Endothelial cell (in vitro differentiated cells): Measurements from ENCODE around the gene REEP3. TPM values are rescaled to one million over a fixed set of nuclear protein-coding genes. Genes with fewer than 3 reads are reported as not detected.
A peak's percentile ranks its signal among the peaks of the same experiment; 100 is the strongest.

Experiments used
- DNase-seq: peaks from one replicate; pipeline ENCODE4 v3.0.0; 2021; ENCODE audit warnings: low spot score
- H3K27ac Mint-ChIP-seq: one replicate; pipeline ENCODE4 v1.8.0; 2021; ENCODE audit warnings: mixed read lengths, inconsistent platforms; ENCODE audit not compliant: unreplicated experiment
- H3K27me3 Mint-ChIP-seq: one replicate; pipeline ENCODE4 v1.8.0; 2021; ENCODE audit warnings: mild to moderate bottlenecking, moderate library complexity, mixed read lengths, inconsistent platforms; ENCODE audit not compliant: unreplicated experiment
- H3K36me3 Mint-ChIP-seq: one replicate; pipeline ENCODE4 v1.8.0; 2021; ENCODE audit warnings: mild to moderate bottlenecking, low read depth, mixed read lengths, inconsistent platforms; ENCODE audit not compliant: unreplicated experiment
- H3K4me1 Mint-ChIP-seq: one replicate; pipeline ENCODE4 v1.8.0; 2021; ENCODE audit warnings: mild to moderate bottlenecking, mixed read lengths, inconsistent platforms; ENCODE audit not compliant: unreplicated experiment
- H3K4me3 Mint-ChIP-seq: one replicate; pipeline ENCODE4 v1.8.0; 2021; ENCODE audit warnings: mild to moderate bottlenecking, mixed read lengths, inconsistent platforms; ENCODE audit not compliant: unreplicated experiment
- H3K9me3 Mint-ChIP-seq: one replicate; pipeline ENCODE4 v1.8.0; 2021; ENCODE audit warnings: mixed read lengths, inconsistent platforms; ENCODE audit not compliant: unreplicated experiment
- total RNA-seq: library from RNA; stranded (reverse); fragmentation: NEBNext Ultra II Directional; extraction: Animal tissue kit (Norgen Biotek cat#: 25700); gene quantifications from one replicate; pipeline ENCODE4 v1.2.1, GENCODE V29; 2021; ENCODE audit not compliant: unreplicated experiment
- TF ChIP-seq, protein P1 (sequence below): fragments of 200-600 bp; sonication (generic); IDR thresholded peaks from one replicate; pipeline ENCODE4 v1.5.0; 2021; ENCODE audit warnings: antibody characterized with exemption; ENCODE audit not compliant: unreplicated experiment

Gene REEP3
- total RNA-seq, 1 donor from 2014 or later = 26.1 TPM

DNA sequence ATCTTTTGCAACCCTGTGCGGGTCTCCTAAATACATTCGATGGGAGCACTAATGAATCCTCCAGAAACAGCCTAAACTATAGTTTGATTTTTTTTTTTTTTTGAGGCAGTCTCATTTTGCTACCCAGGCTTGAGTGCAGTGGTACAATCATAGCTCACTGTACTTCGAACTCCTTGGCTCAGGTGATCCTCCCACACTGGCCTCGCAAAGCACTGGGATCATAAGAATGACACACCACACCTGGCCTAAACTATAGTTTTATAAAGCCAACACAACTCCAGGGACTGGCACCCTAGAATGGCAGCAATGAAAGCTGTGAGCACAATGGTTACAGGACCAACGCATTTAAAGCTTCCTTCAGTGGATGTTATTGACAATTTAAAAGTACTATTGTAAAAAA lies 41.0 kb upstream of the REEP3 start:
- no peak for DNase-seq
- TF ChIP-seq, protein P1, sequence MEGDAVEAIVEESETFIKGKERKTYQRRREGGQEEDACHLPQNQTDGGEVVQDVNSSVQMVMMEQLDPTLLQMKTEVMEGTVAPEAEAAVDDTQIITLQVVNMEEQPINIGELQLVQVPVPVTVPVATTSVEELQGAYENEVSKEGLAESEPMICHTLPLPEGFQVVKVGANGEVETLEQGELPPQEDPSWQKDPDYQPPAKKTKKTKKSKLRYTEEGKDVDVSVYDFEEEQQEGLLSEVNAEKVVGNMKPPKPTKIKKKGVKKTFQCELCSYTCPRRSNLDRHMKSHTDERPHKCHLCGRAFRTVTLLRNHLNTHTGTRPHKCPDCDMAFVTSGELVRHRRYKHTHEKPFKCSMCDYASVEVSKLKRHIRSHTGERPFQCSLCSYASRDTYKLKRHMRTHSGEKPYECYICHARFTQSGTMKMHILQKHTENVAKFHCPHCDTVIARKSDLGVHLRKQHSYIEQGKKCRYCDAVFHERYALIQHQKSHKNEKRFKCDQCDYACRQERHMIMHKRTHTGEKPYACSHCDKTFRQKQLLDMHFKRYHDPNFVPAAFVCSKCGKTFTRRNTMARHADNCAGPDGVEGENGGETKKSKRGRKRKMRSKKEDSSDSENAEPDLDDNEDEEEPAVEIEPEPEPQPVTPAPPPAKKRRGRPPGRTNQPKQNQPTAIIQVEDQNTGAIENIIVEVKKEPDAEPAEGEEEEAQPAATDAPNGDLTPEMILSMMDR = no peak
- Mint-ChIP-seq H3K27ac (no peak overlapping the region), H3K4me3 (no peak overlapping the region), H3K27me3 (no peaks in the 10 kb centered on the region), H3K36me3 (no peaks in the 10 kb centered on the region), H3K9me3 (no peaks in the 10 kb centered on the region), H3K4me1 (peaks cover 17% of the 10 kb centered on the region)

DNA sequence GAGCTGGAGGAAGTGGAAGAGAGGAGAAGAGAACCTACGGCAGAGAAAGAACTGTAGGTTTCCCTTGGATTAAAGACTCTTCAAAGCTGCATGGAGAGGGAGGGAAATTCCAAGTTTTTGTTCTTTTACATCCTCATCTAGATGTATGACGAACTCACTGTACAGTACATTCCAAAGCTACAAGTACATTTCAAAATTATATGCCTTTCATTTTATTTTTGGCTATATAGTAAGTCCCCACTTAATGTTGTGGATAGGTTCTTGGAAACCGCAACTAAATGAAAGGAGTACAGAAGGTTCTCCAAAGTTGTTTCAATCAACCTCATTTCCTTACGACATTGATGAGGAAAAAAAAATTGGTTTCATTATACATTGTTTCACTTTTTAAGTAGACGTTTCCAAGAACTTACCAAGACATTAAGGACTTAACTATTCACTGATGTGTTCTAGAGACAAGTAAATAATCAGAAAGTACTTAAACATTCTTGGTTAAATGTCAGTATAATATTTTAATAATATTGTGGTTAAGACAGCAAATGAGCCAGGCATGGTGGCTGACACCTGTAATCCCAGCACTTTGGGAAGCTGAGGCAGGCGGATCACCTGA lies 39.3 kb upstream of the REEP3 start:
- TF ChIP-seq, protein P1 = no peak
- Mint-ChIP-seq H3K36me3 (no peaks in the 10 kb centered on the region), H3K27me3 (no peaks in the 10 kb centered on the region), H3K4me3 (no peak overlapping the region), H3K4me1 (peaks cover 14% of the 10 kb centered on the region), H3K9me3 (no peaks in the 10 kb centered on the region), H3K27ac (peak overlapping the region; percentile 84)
- DNase-seq = no peak

DNA sequence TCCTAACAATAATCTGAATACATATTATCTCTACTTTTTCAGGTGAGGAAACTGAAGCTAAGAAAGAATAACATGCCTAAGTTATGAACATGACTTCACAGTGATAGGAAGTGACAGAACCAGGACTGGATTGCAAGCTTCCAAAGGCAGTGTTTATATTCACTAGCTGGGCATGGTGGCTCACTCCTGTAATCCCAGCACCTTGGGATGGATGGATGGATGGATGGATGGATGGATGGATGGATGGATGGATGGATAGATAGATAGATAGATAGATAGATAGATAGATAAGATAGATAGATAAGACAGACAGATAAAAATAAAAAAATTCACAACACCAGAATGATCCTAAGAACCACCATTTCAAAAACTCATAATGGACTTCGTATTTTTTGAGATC lies 37.2 kb upstream of the REEP3 start:
- no peak overlapping the region for H3K27ac Mint-ChIP-seq

DNA sequence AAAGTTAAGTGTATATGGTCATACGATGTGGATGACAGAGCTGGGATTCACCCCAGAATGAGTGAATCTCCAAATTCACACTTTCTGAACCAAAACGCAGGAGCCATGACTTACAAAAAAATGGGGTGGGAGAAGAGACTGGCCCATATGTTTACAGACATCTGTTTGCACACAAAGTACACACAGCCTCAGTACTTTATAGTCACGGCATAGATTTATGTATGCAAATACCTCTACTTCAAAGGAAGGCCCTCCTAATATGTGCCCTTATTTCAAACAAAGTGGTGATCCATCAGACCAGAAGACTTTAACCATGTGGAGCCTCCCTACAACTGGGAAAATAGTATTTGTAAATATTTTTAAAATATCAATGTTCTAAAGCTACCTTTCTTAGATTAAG lies 33.2 kb upstream of the REEP3 start:
- H3K9me3 Mint-ChIP-seq = no peaks in the 10 kb centered on the region
- H3K4me3 Mint-ChIP-seq = no peak overlapping the region
- TF ChIP-seq, protein P1 = no peak
- H3K36me3 Mint-ChIP-seq = no peaks in the 10 kb centered on the region
- H3K4me1 Mint-ChIP-seq = peaks cover 7% of the 10 kb centered on the region
- DNase-seq = no peak
- H3K27me3 Mint-ChIP-seq = no peaks in the 10 kb centered on the region
- H3K27ac Mint-ChIP-seq = no peak overlapping the region

More for the DNA sequence above, 37.2 kb upstream of the REEP3 start:
- no peak for DNase-seq
- H3K4me1 Mint-ChIP-seq = peaks cover 8% of the 10 kb centered on the region
- TF ChIP-seq, protein P1 = no peak
- no peaks in the 10 kb centered on the region for H3K27me3 Mint-ChIP-seq
- H3K4me3 Mint-ChIP-seq = no peak overlapping the region
- no peaks in the 10 kb centered on the region for H3K36me3 Mint-ChIP-seq
- H3K9me3 Mint-ChIP-seq = no peaks in the 10 kb centered on the region

DNA sequence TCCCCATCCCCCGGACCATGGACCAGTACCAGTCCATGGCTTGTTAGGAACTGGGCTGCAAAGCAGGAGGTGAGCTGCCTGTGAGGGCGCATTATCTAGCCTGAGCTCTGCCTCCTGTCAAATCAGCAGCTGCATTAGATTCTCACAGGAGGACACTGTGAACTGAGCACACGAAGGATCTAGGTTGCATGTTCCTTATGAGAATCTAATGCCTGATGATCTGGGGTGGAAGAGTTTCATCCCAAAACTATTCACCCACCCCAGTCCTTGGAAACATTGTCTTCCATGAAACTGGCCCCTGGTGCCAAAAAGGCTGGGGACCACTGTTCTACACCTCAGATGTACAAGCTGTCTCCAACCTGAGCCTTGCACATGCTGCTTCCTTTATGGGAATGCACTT lies 31.4 kb upstream of the REEP3 start:
- H3K27ac Mint-ChIP-seq = no peak overlapping the region
- TF ChIP-seq, protein P1 = no peak
- H3K36me3 Mint-ChIP-seq = no peaks in the 10 kb centered on the region
- no peaks in the 10 kb centered on the region for H3K9me3 Mint-ChIP-seq
- no peak overlapping the region for H3K4me3 Mint-ChIP-seq
- DNase-seq = no peak
- H3K27me3 Mint-ChIP-seq = no peaks in the 10 kb centered on the region
- peaks cover 5% of the 10 kb centered on the region for H3K4me1 Mint-ChIP-seq
